IPS-18a (cell line): ENCODE measurements around the gene ARHGAP24.
"Not testable (repeated sequence)": the region's sequence is repeated elsewhere in the genome, so short reads cannot be mapped to it uniquely, and the experiment has no call there.

Source experiments
- H3K27ac ChIP-seq: one replicate; pipeline ENCODE4 v1.5.1; 2013; ENCODE audit warnings: low read length
- H3K27me3 ChIP-seq: one replicate; pipeline ENCODE4 v1.6.1; 2013; ENCODE audit warnings: mild to moderate bottlenecking, low read length; ENCODE audit not compliant: control insufficient read depth, insufficient read depth
- H3K36me3 ChIP-seq: one replicate; pipeline ENCODE4 v1.6.1; 2013; ENCODE audit warnings: low read depth, low read length; ENCODE audit not compliant: control insufficient read depth
- H3K4me1 ChIP-seq: one replicate; pipeline ENCODE4 v1.6.1; 2013; ENCODE audit warnings: low read depth, low read length; ENCODE audit not compliant: control insufficient read depth
- H3K4me3 ChIP-seq: one replicate; pipeline ENCODE4 v1.5.1; 2013; ENCODE audit warnings: low read length
- H3K9ac ChIP-seq: one replicate; pipeline ENCODE4 v1.6.1; 2013; ENCODE audit warnings: mild to moderate bottlenecking, low read length, moderate library complexity
- H3K9me3 ChIP-seq: one replicate; pipeline ENCODE4 v1.6.1; 2013; ENCODE audit warnings: low read depth, low read length; ENCODE audit not compliant: control insufficient read depth

The ARHGAP24 gene

DNA sequence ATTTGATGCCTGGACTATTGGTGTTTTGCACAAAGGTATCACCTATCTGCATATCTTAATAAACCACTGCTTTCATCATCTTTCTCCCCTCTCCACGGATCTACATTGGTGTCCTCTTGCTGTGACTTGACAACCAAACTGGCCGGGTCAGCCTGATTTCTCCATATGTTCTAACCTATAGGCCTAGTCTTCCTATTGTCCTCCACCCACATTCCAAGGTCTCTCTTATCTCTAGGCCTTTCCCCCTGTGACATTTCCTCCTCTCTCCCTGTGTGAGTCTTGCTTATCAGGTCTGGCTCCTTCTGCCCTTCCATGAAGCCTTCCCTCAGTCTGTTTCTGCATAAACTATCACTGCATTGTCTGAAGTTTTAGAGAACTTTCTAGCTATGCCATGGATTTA lies 33.7 kb downstream of the ARHGAP24 start:
- H3K9ac ChIP-seq: no peak overlapping the region
- no peaks in the 10 kb centered on the region for H3K27me3 ChIP-seq
- H3K36me3 ChIP-seq: no peaks in the 10 kb centered on the region
- no peak overlapping the region for H3K27ac ChIP-seq
- H3K4me1 ChIP-seq: no peaks in the 10 kb centered on the region
- H3K4me3 ChIP-seq: no peak overlapping the region
- H3K9me3 ChIP-seq: no peaks in the 10 kb centered on the region

- Histone ChIP-seq H3K9me3 (no peaks in the 10 kb centered on the region), H3K9ac (no peak overlapping the region), H3K27ac (no peak overlapping the region), H3K4me1 (no peaks in the 10 kb centered on the region), H3K4me3 (no peak overlapping the region), H3K36me3 (no peaks in the 10 kb centered on the region), H3K27me3 (no peaks in the 10 kb centered on the region)
These were observed 35.1 kb downstream of the ARHGAP24 start for GRCh38 chr4:85509882-85510631.

DNA sequence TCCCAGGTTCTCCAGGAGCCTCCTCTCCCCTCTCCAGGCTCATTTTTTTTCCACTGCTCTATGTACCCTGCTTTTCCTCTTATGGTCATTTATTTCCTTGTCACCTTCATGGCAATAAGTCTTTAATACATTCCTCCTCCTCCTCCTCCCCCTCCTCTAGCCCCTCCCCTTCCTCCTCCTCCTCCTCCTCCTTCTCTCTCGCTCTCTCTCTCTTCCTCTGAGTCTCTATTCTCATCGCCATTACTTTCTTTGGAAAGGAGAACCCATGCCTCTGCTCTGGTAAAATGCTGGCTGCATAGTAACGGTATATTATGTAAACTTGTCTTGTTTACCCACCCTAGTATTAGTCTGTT lies 35.7 kb downstream of the ARHGAP24 start:
- Histone ChIP-seq H3K9ac (no peak overlapping the region), H3K9me3 (no peaks in the 10 kb centered on the region), H3K36me3 (no peaks in the 10 kb centered on the region), H3K27ac (no peak overlapping the region), H3K4me3 (no peak overlapping the region), H3K27me3 (no peaks in the 10 kb centered on the region), H3K4me1 (no peaks in the 10 kb centered on the region)

- H3K36me3 ChIP-seq: no peaks in the 10 kb centered on the region
- H3K9me3 ChIP-seq: no peaks in the 10 kb centered on the region
- H3K27ac ChIP-seq: no peak overlapping the region
- H3K4me1 ChIP-seq: no peaks in the 10 kb centered on the region
- H3K27me3 ChIP-seq: no peaks in the 10 kb centered on the region
- H3K9ac ChIP-seq: no peak overlapping the region
- no peak overlapping the region for H3K4me3 ChIP-seq
These were observed 37.7 kb downstream of the ARHGAP24 start for GRCh38 chr4:85512446-85513205.

- Histone ChIP-seq H3K4me1 (no peaks in the 10 kb centered on the region), H3K36me3 (no peaks in the 10 kb centered on the region), H3K9ac (no peak overlapping the region), H3K9me3 (no peaks in the 10 kb centered on the region), H3K4me3 (no peak overlapping the region), H3K27me3 (no peaks in the 10 kb centered on the region), H3K27ac (no peak overlapping the region)
These were observed 39.2 kb downstream of the ARHGAP24 start for GRCh38 chr4:85514117-85514516.

DNA sequence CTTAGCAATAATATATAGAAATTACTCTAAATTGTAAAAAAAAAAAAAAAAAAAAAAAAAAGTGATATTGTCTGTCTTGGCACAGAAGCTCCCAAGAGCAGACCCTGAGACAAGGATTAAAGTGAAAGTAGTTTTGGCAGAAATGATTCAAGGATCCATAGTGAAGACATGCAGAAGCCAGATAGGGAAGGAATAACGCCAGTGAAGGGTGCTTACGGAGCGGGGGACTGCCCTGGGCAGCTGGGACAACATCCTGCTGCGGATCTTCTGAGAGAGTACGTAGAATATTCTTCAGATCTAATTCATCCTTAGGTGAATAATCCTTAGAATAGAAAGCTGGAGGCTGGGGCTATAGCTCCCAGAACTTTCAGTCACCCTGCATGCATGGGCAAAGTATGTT lies 39.8 kb downstream of the ARHGAP24 start:
- Histone ChIP-seq H3K27ac (no peak overlapping the region), H3K27me3 (no peaks in the 10 kb centered on the region), H3K9ac (no peak overlapping the region), H3K4me1 (no peaks in the 10 kb centered on the region), H3K4me3 (no peak overlapping the region), H3K36me3 (no peaks in the 10 kb centered on the region), H3K9me3 (no peaks in the 10 kb centered on the region)

- Histone ChIP-seq H3K36me3 (no peaks in the 10 kb centered on the region), H3K9me3 (no peaks in the 10 kb centered on the region), H3K9ac (no peak overlapping the region), H3K27me3 (no peaks in the 10 kb centered on the region), H3K4me3 (no peak overlapping the region), H3K27ac (no peak overlapping the region), H3K4me1 (no peaks in the 10 kb centered on the region)
These were observed 40.8 kb downstream of the ARHGAP24 start for GRCh38 chr4:85515701-85516100.

DNA sequence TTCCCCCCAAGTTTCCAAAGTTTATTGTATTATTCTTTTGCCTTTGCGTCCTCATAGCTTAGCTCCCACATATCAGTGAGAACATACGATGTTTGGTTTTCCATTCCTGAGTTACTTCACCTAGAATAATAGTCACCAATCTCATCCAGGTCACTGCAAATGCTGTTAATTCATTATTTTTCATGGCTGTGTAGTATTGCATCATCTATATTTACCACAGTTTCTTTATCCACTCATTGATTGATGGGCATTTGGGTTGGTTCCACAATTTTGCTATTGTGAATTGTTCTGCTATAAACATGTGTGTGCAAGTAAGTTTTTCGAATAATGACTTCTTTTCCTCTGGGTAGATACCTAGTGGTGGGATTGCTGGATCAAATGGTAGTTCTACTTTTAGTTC lies 43.6 kb downstream of the ARHGAP24 start:
- not testable (repeated sequence) for H3K36me3 ChIP-seq, H3K9ac ChIP-seq, H3K9me3 ChIP-seq, H3K4me1 ChIP-seq, H3K27me3 ChIP-seq, H3K27ac ChIP-seq, H3K4me3 ChIP-seq

DNA sequence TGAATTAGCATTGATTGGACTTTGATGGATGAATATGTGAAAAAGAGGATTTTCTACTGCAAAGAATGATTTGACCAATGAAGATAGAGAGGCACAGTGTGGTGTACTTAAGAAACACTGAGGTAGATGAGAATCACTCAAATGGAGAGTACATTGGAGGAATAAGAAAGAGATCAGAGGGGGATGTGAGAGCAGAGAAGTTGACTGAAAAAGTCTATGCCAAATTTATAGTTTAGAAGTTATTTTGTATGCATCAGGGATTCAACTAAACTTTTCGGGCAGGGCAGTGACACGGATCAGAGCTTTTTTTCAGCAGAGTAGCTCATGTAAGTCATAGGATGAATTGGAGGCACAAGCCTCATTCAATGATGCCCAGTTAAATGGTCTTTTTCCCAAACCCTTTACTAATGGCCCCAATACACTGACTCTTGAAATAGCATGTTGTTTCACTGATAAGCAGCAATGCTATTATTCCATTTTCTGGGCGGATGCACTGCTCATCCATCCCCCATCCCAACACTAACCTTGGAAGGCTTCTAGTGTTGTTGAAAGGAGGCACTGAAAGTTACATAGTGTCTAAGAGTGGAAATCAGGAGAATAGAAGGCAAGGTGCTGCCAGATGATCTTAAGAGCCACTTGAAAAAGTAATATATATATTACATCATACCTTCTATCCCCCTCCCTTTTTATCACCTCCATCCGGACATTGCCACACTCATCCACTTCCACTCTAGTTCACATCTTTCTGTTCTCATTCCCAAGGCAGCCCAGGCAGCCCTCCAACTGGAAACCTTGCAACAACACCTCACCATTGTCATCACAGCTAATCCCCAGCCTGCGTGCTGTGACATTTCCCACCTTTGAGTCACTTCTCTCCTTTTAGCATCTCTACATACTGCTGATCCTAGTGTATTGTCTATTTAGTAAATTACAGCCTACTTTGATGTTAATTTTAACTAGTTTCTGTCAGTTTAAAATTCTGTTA lies 46.1 kb downstream of the ARHGAP24 start:
- Histone ChIP-seq H3K4me3 (no peak overlapping the region), H3K36me3 (no peaks in the 10 kb centered on the region), H3K9me3 (no peaks in the 10 kb centered on the region), H3K4me1 (no peaks in the 10 kb centered on the region), H3K27me3 (no peaks in the 10 kb centered on the region), H3K27ac (no peak overlapping the region), H3K9ac (no peak overlapping the region)

DNA sequence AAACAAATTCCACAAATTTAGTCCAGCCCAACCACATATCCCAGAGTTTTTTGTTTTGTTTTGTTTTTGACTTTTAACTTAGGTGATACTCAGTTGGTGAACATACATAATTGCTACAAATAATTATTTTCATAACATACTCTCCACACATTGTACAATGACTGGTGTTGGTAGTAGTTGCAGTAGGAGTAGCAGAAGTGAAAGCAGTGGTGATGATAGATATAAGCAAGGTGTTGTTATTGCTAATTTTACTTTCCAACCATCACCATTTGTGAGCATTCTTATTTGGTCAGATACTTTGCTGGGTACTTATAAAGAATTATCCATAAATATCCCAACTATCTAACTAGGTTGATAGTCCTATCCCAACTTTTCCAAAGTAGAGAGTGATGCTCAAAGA lies 47.3 kb downstream of the ARHGAP24 start:
- no peaks in the 10 kb centered on the region for H3K4me1 ChIP-seq
- no peak overlapping the region for H3K27ac ChIP-seq
- H3K4me3 ChIP-seq: no peak overlapping the region
- H3K9me3 ChIP-seq: no peaks in the 10 kb centered on the region
- no peak overlapping the region for H3K9ac ChIP-seq
- no peaks in the 10 kb centered on the region for H3K27me3 ChIP-seq
- no peaks in the 10 kb centered on the region for H3K36me3 ChIP-seq

GRCh38 chr4:85522836-85523235 lies 47.9 kb downstream of the ARHGAP24 start:
- no peaks in the 10 kb centered on the region for H3K36me3 ChIP-seq
- H3K27me3 ChIP-seq: no peaks in the 10 kb centered on the region
- H3K27ac ChIP-seq: no peak overlapping the region
- H3K4me3 ChIP-seq: no peak overlapping the region
- no peaks in the 10 kb centered on the region for H3K4me1 ChIP-seq
- no peaks in the 10 kb centered on the region for H3K9me3 ChIP-seq
- no peak overlapping the region for H3K9ac ChIP-seq
